ENCODE results near the gene CDH13.

The CDH13 gene

DNA sequence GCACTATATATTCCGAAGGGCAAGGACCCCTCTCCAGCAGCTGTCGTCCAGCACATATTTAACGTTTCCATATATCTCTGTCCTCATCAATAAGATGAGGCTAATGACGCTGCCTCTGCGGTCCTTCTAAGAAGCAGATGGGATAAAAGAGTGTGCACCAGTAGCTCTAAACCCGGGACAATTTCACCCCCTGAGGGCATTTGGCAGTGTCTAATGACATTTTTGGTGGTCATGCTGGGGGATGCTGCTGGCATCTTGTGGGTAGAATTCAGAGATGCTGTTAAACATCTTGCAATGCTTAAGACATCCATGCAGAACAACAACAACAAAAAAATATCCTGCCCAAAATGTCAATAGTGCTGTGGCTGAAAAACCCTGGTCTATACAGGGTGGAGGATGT, 372.9 kb downstream of the CDH13 start:
- H3K4me1 ChIP-seq (ENCODE audit: control insufficient read depth in 5 of 5, insufficient read depth in 5 of 5, low read length in 5 of 5) = peaks cover 0 to 8% (median 0%) of the 10 kb centered on the region in 5 donors
- H3K36me3 ChIP-seq (ENCODE audit: control insufficient read depth in 5 of 5, insufficient read depth in 5 of 5, low read length in 5 of 5) = no peaks in the 10 kb centered on the region
- no peaks in the 10 kb centered on the region for H3K27me3 ChIP-seq (ENCODE audit: control insufficient read depth in 5 of 5, insufficient read depth in 4 of 5, low read length in 5 of 5)
- H3K9ac ChIP-seq (ENCODE audit: low read length in 5 of 5) = no peak overlapping the region
- no peak overlapping the region for H3K4me3 ChIP-seq (ENCODE audit: low read depth in 1 of 5, low read length in 5 of 5)
- no peak overlapping the region for H3K27ac ChIP-seq (ENCODE audit: low read depth, low read length)
- H3K9me3 ChIP-seq (ENCODE audit: control insufficient read depth in 5 of 5, low read length in 5 of 5) = no peaks in the 10 kb centered on the region

DNA sequence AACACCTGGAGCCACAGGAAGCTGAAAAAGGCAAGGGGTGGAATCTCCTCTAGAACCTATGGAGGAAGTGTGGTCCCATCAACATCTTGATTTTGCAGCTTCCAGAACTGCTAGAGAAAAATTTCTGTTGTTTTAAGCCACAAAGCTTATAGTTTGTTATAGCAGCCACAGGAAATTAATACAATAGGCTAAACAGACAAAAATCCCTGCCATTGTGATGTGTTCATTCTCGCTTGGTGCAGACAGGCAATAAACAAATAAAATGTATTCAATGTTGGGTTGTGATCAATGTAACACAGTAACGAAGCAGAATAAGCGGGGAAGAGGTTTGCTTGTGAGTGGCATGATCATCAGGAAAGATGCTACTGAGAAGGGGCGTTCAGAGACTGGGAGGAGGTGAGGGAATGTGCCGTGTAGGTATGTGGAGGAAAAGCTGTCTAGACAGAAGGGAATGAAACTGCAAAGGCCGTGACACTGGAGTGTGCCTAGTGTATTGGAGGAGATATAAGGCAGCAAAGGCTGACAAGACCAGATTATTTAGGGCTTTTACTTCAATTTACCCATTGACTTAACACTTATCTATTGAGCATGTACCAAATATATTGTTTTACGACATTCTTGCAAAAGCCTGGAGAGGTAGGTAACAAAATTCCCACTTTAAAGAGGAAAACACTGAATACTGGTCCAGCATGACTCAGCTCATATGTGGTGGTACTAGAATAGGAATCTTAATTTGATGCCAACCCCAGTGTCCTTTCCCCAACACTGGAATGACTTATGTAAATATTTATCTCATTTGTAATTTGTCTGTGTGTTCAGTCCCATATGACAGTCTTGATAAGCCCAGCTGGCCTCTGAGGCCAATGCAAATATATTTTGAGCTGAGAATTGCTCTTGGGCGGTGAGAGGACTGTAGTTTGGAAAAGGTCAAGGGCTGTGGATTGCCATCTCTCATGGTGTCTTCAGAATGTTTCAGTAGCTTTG, 375.9 kb downstream of the CDH13 start:
- Histone ChIP-seq H3K27me3 (ENCODE audit: control insufficient read depth in 5 of 5, insufficient read depth in 4 of 5, low read length in 5 of 5) (no peaks in the 10 kb centered on the region), H3K27ac (ENCODE audit: low read depth, low read length) (no peak overlapping the region), H3K9ac (ENCODE audit: low read length in 5 of 5) (no peak overlapping the region), H3K4me3 (ENCODE audit: low read depth in 1 of 5, low read length in 5 of 5) (no peak overlapping the region), H3K9me3 (ENCODE audit: control insufficient read depth in 5 of 5, low read length in 5 of 5) (no peaks in the 10 kb centered on the region), H3K36me3 (ENCODE audit: control insufficient read depth in 5 of 5, insufficient read depth in 5 of 5, low read length in 5 of 5) (no peaks in the 10 kb centered on the region), H3K4me1 (ENCODE audit: control insufficient read depth in 5 of 5, insufficient read depth in 5 of 5, low read length in 5 of 5) (no peaks in the 10 kb centered on the region)

DNA sequence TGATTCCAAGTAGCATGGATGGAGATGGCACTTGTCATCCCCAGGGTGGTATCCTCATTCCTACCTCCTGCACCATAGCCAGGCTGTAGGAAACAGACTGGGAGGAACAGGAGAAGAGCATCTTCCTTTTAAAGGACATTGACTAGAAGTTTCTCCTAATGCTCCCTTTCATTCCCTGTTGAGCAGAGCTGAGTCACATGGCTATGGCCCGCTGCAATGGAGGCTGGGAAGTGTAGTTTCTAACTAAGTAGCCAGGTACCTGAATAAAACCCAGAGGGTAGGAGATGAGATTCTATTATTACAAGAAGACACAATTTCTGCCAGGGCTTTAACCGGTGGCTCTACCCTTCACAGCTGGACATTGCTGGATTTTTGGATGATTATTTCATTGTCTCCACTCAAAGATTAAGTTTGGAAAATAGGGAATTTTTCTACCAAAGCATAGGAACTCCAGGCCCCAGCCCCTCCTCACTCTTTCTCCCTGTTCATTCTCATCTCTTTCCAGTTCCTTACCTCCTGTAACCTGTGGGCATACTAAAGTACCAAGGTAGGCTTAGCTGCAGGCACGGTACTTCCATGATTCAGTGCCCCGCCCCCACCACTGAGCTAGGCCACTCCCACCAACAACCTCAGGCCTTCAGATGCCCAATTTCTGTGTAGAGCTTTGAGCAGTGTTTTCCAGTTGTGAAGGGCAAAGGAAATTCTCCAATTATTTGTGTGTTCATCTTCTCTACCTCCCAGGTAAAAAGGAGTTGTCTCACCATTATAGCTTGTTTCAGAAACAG, 378.3 kb downstream of the CDH13 start:
- Histone ChIP-seq H3K4me3 (ENCODE audit: low read depth in 1 of 5, low read length in 5 of 5) (no peak overlapping the region), H3K27me3 (ENCODE audit: control insufficient read depth in 5 of 5, insufficient read depth in 4 of 5, low read length in 5 of 5) (no peaks in the 10 kb centered on the region), H3K36me3 (ENCODE audit: control insufficient read depth in 5 of 5, insufficient read depth in 5 of 5, low read length in 5 of 5) (no peaks in the 10 kb centered on the region), H3K27ac (ENCODE audit: low read depth, low read length) (no peak overlapping the region), H3K4me1 (ENCODE audit: control insufficient read depth in 5 of 5, insufficient read depth in 5 of 5, low read length in 5 of 5) (no peaks in the 10 kb centered on the region), H3K9ac (ENCODE audit: low read length in 5 of 5) (no peak overlapping the region), H3K9me3 (ENCODE audit: control insufficient read depth in 5 of 5, low read length in 5 of 5) (no peaks in the 10 kb centered on the region)

DNA sequence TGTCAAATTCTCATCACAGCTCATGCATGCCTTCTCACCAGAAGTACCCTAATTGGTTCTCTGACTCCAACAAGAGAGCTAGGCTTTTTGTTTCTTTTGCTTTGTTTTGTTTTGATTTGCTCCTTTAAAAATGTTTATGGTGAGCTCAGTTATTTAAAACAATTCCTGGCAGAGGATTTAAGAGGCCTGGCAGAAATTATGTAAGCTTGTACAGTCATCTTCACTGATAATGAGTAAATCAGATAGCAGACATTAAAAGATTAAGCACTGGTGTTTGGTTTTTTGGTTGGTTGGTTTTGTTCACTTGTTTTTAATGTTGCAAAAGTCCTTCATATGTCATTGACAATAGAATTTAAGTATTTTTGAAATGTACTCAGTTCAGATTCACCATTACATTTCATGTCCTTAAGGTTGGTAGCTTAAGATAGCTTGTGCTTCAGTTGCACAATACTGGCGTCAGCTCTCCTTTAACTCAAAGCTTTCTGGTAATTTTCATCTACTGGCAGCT, 378.9 kb downstream of the CDH13 start:
- H3K9ac ChIP-seq (ENCODE audit: low read length in 5 of 5) = no peak overlapping the region
- H3K4me1 ChIP-seq (ENCODE audit: control insufficient read depth in 5 of 5, insufficient read depth in 5 of 5, low read length in 5 of 5) = no peaks in the 10 kb centered on the region
- H3K9me3 ChIP-seq (ENCODE audit: control insufficient read depth in 5 of 5, low read length in 5 of 5) = no peaks in the 10 kb centered on the region
- H3K27me3 ChIP-seq (ENCODE audit: control insufficient read depth in 5 of 5, insufficient read depth in 4 of 5, low read length in 5 of 5) = no peaks in the 10 kb centered on the region
- no peak overlapping the region for H3K4me3 ChIP-seq (ENCODE audit: low read depth in 1 of 5, low read length in 5 of 5)
- H3K36me3 ChIP-seq (ENCODE audit: control insufficient read depth in 5 of 5, insufficient read depth in 5 of 5, low read length in 5 of 5) = no peaks in the 10 kb centered on the region
- no peak overlapping the region for H3K27ac ChIP-seq (ENCODE audit: low read depth, low read length)

- Histone ChIP-seq H3K4me1 (ENCODE audit: control insufficient read depth in 5 of 5, insufficient read depth in 5 of 5, low read length in 5 of 5) (no peaks in the 10 kb centered on the region), H3K9me3 (ENCODE audit: control insufficient read depth in 5 of 5, low read length in 5 of 5) (no peaks in the 10 kb centered on the region), H3K27me3 (ENCODE audit: control insufficient read depth in 5 of 5, insufficient read depth in 4 of 5, low read length in 5 of 5) (no peaks in the 10 kb centered on the region), H3K36me3 (ENCODE audit: control insufficient read depth in 5 of 5, insufficient read depth in 5 of 5, low read length in 5 of 5) (no peaks in the 10 kb centered on the region), H3K4me3 (ENCODE audit: low read depth in 1 of 5, low read length in 5 of 5) (no peak overlapping the region), H3K9ac (ENCODE audit: low read length in 5 of 5) (no peak overlapping the region), H3K27ac (ENCODE audit: low read depth, low read length) (no peak overlapping the region)
Measured at GRCh38 chr16:83010776-83011720, 384.3 kb downstream of the CDH13 start.

GRCh38 chr16:83011939-83012338, 385.2 kb downstream of the CDH13 start:
- Histone ChIP-seq H3K36me3 (ENCODE audit: control insufficient read depth in 5 of 5, insufficient read depth in 5 of 5, low read length in 5 of 5) (no peaks in the 10 kb centered on the region), H3K27ac (ENCODE audit: low read depth, low read length) (no peak overlapping the region), H3K27me3 (ENCODE audit: control insufficient read depth in 5 of 5, insufficient read depth in 4 of 5, low read length in 5 of 5) (no peaks in the 10 kb centered on the region), H3K4me1 (ENCODE audit: control insufficient read depth in 5 of 5, insufficient read depth in 5 of 5, low read length in 5 of 5) (no peaks in the 10 kb centered on the region), H3K4me3 (ENCODE audit: low read depth in 1 of 5, low read length in 5 of 5) (no peak overlapping the region), H3K9me3 (ENCODE audit: control insufficient read depth in 5 of 5, low read length in 5 of 5) (no peaks in the 10 kb centered on the region), H3K9ac (ENCODE audit: low read length in 5 of 5) (no peak overlapping the region)

DNA sequence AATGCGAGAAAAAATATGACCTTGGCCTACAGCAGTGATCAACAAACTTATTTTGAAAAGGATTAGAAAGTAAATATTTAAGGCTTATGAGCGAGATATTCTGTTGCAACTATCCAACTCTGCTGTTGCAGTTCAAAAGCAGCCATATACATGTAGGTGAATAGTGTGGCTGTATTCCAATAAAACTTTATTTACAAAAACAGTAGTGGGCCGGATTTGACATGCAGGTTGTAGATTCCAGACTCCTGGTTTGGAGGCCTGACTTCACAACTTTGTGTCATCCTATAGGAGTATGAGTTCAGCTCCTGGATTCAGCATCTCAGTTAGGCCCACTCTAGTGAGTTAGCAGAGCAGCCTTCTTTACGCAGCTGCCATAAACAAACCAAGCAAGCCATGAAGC, 386.3 kb downstream of the CDH13 start:
- Histone ChIP-seq H3K9me3 (ENCODE audit: control insufficient read depth in 5 of 5, low read length in 5 of 5) (no peaks in the 10 kb centered on the region), H3K4me1 (ENCODE audit: control insufficient read depth in 5 of 5, insufficient read depth in 5 of 5, low read length in 5 of 5) (no peaks in the 10 kb centered on the region), H3K4me3 (ENCODE audit: low read depth in 1 of 5, low read length in 5 of 5) (no peak overlapping the region), H3K27me3 (ENCODE audit: control insufficient read depth in 5 of 5, insufficient read depth in 4 of 5, low read length in 5 of 5) (no peaks in the 10 kb centered on the region), H3K36me3 (ENCODE audit: control insufficient read depth in 5 of 5, insufficient read depth in 5 of 5, low read length in 5 of 5) (no peaks in the 10 kb centered on the region), H3K27ac (ENCODE audit: low read depth, low read length) (no peak overlapping the region), H3K9ac (ENCODE audit: low read length in 5 of 5) (no peak overlapping the region)

GRCh38 chr16:83019963-83020362, 393.2 kb downstream of the CDH13 start:
- H3K4me3 ChIP-seq (ENCODE audit: low read depth in 1 of 5, low read length in 5 of 5) = no peak overlapping the region
- no peak overlapping the region for H3K9ac ChIP-seq (ENCODE audit: low read length in 5 of 5)
- no peaks in the 10 kb centered on the region for H3K36me3 ChIP-seq (ENCODE audit: control insufficient read depth in 5 of 5, insufficient read depth in 5 of 5, low read length in 5 of 5)
- peaks cover 0 to 4% (median 0%) of the 10 kb centered on the region in 5 donors for H3K9me3 ChIP-seq (ENCODE audit: control insufficient read depth in 5 of 5, low read length in 5 of 5)
- H3K27me3 ChIP-seq (ENCODE audit: control insufficient read depth in 5 of 5, insufficient read depth in 4 of 5, low read length in 5 of 5) = no peaks in the 10 kb centered on the region
- H3K4me1 ChIP-seq (ENCODE audit: control insufficient read depth in 5 of 5, insufficient read depth in 5 of 5, low read length in 5 of 5) = no peaks in the 10 kb centered on the region
- H3K27ac ChIP-seq (ENCODE audit: low read depth, low read length) = no peak overlapping the region

DNA sequence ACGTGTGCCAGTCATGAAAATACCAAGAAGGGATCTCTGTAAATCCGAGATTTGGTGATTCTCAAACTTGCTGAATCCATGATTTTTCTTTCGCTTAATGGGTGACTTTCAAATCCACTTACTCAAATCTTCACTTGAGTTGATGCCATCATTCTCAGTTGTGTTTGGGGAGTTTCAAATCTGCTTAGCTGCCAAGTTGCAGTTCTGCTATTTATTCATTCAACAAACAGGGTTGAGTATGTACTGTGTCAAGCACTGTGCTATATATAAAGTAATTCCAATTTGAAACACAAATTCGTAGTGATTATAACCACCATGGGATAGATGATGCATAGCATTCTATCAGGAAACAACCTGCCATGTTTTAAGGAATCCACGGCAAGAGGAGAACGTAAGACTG, 394.3 kb downstream of the CDH13 start:
- Histone ChIP-seq H3K36me3 (ENCODE audit: control insufficient read depth in 5 of 5, insufficient read depth in 5 of 5, low read length in 5 of 5) (no peaks in the 10 kb centered on the region), H3K9ac (ENCODE audit: low read length in 5 of 5) (no peak overlapping the region), H3K4me1 (ENCODE audit: control insufficient read depth in 5 of 5, insufficient read depth in 5 of 5, low read length in 5 of 5) (no peaks in the 10 kb centered on the region), H3K27ac (ENCODE audit: low read depth, low read length) (no peak overlapping the region), H3K9me3 (ENCODE audit: control insufficient read depth in 5 of 5, low read length in 5 of 5) (peaks cover 0 to 5% (median 0%) of the 10 kb centered on the region in 5 donors), H3K4me3 (ENCODE audit: low read depth in 1 of 5, low read length in 5 of 5) (no peak overlapping the region), H3K27me3 (ENCODE audit: control insufficient read depth in 5 of 5, insufficient read depth in 4 of 5, low read length in 5 of 5) (no peaks in the 10 kb centered on the region)
